Measurements from ENCODE around the gene CLDN6. TPM values are rescaled to one million over a fixed set of nuclear protein-coding genes. Genes with fewer than 3 reads are reported as not detected.
"Not testable (repeated sequence)": the region's sequence is repeated elsewhere in the genome, so short reads cannot be mapped to it uniquely, and the experiment has no call there.

CLDN6 gene
- total RNA-seq, 1 donor from 2014 or later = 0.47 TPM

GRCh38 chr16:3058139-3059030 lies 40.4 kb upstream of the CLDN6 start:
- Mint-ChIP-seq H3K27me3 (ENCODE audit: low read depth) (peaks cover 2% of the 10 kb centered on the region), H3K9me3 (no peaks in the 10 kb centered on the region), H3K4me3 (peak overlapping the region; percentile 81), H3K27ac (ENCODE audit: unreplicated experiment) (no peak overlapping the region), H3K36me3 (ENCODE audit: low read depth) (no peaks in the 10 kb centered on the region), H3K4me1 (peaks cover 7% of the 10 kb centered on the region)
- no peak for TF ChIP-seq CTCF (conservative IDR thresholded peaks at IDR 0.05)
- no peak for DNase-seq (ENCODE audit: low read depth, low spot score)

- Mint-ChIP-seq H3K4me1 (peaks cover 7% of the 10 kb centered on the region), H3K27ac (ENCODE audit: unreplicated experiment) (no peak overlapping the region), H3K27me3 (ENCODE audit: low read depth) (peaks cover 2% of the 10 kb centered on the region), H3K36me3 (ENCODE audit: low read depth) (no peaks in the 10 kb centered on the region), H3K9me3 (no peaks in the 10 kb centered on the region), H3K4me3 (peak overlapping the region; percentile 51)
- no peak for TF ChIP-seq CTCF (conservative IDR thresholded peaks at IDR 0.05)
- no peak for DNase-seq (ENCODE audit: low read depth, low spot score)
Measured at GRCh38 chr16:3057181-3058138, 39.5 kb upstream of the CLDN6 start.

- Mint-ChIP-seq H3K27ac (ENCODE audit: unreplicated experiment) (no peak overlapping the region), H3K4me1 (peaks cover 7% of the 10 kb centered on the region), H3K36me3 (ENCODE audit: low read depth) (no peaks in the 10 kb centered on the region), H3K27me3 (ENCODE audit: low read depth) (peaks cover 3% of the 10 kb centered on the region), H3K9me3 (no peaks in the 10 kb centered on the region), H3K4me3 (peak overlapping the region; percentile 51)
- no peak for TF ChIP-seq CTCF (conservative IDR thresholded peaks at IDR 0.05)
- DNase-seq (ENCODE audit: low read depth, low spot score) = no peak
Measured at GRCh38 chr16:3056336-3057180, 38.6 kb upstream of the CLDN6 start.

- not testable (repeated sequence) for H3K36me3 Mint-ChIP-seq (ENCODE audit: low read depth); H3K4me1 Mint-ChIP-seq; H3K27me3 Mint-ChIP-seq (ENCODE audit: low read depth); H3K27ac Mint-ChIP-seq (ENCODE audit: unreplicated experiment); H3K9me3 Mint-ChIP-seq; DNase-seq (ENCODE audit: low read depth, low spot score); H3K4me3 Mint-ChIP-seq
Measured at GRCh38 chr16:3055734-3056115, 37.7 kb upstream of the CLDN6 start.

GRCh38 chr16:3054965-3055733 lies 37.2 kb upstream of the CLDN6 start:
- H3K27me3 Mint-ChIP-seq (ENCODE audit: low read depth) = peaks cover 11% of the 10 kb centered on the region
- no peak overlapping the region for H3K27ac Mint-ChIP-seq (ENCODE audit: unreplicated experiment)
- no peak for TF ChIP-seq CTCF (conservative IDR thresholded peaks at IDR 0.05)
- no peaks in the 10 kb centered on the region for H3K36me3 Mint-ChIP-seq (ENCODE audit: low read depth)
- H3K9me3 Mint-ChIP-seq = no peaks in the 10 kb centered on the region
- no peak overlapping the region for H3K4me3 Mint-ChIP-seq
- DNase-seq (ENCODE audit: low read depth, low spot score) = no peak
- peaks cover 7% of the 10 kb centered on the region for H3K4me1 Mint-ChIP-seq

- H3K36me3 Mint-ChIP-seq (ENCODE audit: low read depth); H3K9me3 Mint-ChIP-seq; H3K27ac Mint-ChIP-seq (ENCODE audit: unreplicated experiment); H3K4me3 Mint-ChIP-seq; DNase-seq (ENCODE audit: low read depth, low spot score); H3K4me1 Mint-ChIP-seq: not testable (repeated sequence)
- H3K27me3 Mint-ChIP-seq (ENCODE audit: low read depth) = peaks cover 25% of the 10 kb centered on the region
Measured at GRCh38 chr16:3053330-3053710, 35.3 kb upstream of the CLDN6 start.

GRCh38 chr16:3052571-3053329 lies 34.8 kb upstream of the CLDN6 start:
- not testable (repeated sequence) for H3K36me3 Mint-ChIP-seq (ENCODE audit: low read depth); H3K9me3 Mint-ChIP-seq; H3K4me1 Mint-ChIP-seq; H3K4me3 Mint-ChIP-seq; DNase-seq (ENCODE audit: low read depth, low spot score); H3K27ac Mint-ChIP-seq (ENCODE audit: unreplicated experiment)
- H3K27me3 Mint-ChIP-seq (ENCODE audit: low read depth) = peaks cover 31% of the 10 kb centered on the region

Data from neural crest cell (in vitro differentiated cells).